HG02943 (cell line): ENCODE results near the gene SAMD11.

Experiments used
- ATAC-seq: cut with Tn5 transposase; IDR thresholded peaks from one replicate; pipeline ENCODE4 v1.9.1; 2021; ENCODE audit warnings: mild to moderate bottlenecking, low read depth, moderate library complexity; ENCODE audit not compliant: unreplicated experiment

Gene SAMD11

DNA sequence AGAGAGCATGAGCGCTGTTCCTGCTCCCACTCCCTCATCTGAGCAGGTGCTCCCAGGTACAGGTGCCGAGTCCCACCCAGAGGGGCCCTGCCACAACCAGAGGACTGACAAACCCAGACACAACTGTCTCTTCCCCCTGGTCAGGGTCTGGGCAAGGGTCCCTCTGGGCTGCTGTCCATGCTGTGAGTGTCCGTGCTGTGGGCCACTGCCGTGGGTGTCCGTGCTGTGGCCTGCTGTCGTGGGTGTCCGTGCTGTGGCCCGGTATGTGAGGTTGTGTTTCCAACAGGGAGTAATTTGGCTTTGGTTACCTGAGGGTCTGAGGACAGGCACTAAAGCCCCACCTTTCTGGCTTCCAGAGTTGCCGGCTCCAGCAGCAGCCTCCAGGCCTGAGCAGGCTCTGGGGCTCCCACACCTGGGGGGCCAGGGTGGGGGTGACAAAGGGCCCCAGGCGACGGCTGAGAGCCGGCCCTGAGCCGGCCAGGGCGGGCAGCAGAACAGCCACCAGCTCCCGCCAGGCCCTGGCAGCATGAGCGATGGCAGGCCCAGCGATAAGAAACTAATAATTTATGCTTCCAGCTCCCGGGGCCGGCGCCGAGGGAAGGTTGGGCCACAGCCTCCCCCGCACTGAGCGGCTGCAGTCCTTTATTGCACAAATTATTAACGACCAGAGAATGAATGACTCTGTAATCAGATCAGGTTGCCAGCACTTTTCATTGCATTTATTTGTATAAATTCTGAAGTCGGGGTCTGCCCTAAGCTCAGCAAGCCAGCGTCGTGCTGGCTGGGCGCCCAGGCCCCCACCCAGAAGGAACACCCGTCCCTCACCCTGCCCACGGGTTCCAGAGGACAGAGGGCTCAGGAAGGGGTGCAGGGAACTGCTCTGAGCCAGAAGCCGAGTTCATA lies 7.3 kb upstream of the SAMD11 start:
- ATAC-seq: no peak

DNA sequence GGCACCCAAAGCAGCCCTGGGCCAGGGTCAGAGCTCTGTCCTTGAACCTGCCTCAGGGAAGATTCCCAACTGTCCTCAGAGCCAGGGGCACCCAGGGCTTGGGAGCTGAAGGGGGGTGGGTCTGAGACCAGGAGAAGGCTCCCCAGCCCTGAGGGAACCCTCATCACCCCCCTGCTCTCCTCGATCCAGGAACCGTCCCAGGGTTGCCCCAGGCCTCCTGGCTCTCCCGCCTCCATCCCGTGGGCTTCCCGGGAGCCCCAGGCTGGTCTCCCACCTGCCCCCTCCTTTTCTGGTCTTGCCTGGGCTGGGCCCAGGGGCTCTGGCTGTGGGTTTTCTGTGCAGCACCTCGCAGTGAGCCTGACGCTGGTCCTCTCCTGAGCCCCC lies 6.7 kb upstream of the SAMD11 start:
- no peak for ATAC-seq

DNA sequence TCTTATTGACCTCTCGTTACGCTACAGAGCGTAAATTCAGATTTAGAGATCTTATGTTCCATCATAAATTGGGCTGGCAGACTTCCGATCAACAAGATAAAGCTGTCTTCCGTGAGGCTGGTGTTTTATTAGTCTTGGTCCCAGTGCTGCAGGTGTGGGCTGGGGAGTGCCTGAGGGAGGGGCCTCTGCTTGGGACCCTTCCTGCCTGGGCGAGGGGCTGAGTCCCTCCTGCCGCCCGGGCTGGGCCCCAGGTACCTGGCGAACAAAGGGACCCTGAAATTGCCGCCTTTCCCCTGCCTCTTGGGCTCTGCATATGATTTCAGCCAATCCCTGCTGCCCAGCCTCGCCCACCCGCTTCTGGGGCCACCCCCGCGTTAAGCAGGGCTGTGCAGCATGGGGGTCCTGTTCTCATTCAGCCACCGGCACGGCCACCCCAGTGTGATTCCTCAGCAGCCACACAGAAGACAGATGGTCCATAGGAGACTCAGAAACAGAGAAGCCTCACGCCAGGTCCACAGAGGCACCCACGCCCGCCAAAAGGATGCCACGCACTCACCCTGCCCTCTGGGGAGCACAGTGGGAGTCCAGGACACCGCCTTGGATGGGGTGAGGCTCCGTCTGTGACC lies 6.1 kb upstream of the SAMD11 start:
- ATAC-seq: no peak

DNA sequence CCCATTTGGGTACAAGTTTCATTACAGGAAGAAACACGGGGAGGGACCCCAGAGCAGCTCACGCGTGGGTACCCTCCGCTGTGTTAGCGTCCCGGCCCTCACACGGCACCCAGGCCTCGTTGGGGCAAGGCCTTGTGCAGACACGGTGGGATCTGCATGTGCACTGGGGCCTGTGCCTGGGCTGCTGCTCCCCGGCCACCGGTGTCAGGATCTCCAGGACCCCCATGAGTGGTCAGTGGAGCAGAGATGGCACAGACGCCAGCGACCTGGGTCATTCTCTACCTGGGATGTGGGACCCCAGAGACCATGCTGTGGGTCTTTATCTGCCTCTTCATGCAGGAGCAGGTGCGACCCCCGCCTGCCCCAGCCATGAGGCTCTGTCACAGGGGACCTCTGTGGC lies 5.4 kb upstream of the SAMD11 start:
- no peak for ATAC-seq

DNA sequence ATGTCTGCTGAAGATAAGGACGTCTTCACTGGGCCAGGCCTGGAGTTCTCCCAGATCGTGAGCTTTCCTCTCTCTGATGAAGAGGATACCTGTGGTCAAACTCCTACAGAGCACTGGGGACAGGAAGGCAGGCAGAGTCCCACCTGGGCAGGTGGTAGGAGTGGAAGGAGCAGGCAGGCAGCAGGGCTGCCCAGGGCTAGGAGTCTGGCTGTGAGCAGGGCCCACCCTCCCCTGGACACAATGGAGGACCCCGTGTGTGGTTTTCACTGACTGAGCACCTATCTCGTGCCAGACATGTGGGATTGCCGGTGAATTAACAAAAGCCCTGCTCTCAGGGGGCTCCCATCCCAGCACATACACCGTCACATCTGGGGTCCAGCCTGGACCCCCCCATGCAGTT lies 4.9 kb upstream of the SAMD11 start:
- ATAC-seq: no peak

DNA sequence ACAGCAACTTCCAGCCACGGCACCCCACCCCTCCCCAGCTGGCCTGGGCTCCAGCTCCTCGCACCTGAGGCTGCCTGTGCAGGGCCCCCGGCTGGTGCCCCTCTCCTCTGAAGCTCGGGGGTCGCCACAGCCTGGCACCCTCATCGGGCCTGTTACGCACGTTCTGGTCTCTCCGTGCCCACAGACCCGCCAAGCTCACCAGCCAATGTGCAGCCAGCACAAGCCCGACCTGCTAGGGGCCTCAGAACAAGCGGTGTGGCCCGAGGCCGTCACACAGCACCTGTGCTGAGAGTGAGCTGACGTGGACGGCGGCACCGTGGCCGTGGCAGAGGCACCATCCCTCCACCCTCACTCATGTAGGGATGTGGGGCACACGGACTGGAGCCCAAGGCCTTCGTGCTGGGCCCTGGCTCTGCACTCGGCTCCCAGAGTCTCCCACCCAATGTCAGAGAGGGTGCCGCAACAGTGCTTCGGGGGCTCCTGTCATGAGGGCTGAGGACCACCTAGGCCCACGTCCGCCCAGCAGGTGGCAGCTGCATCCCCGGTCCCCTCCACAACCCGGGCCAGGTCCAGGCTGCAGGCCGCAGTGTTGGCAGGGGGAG lies 4.4 kb upstream of the SAMD11 start:
- no peak for ATAC-seq

DNA sequence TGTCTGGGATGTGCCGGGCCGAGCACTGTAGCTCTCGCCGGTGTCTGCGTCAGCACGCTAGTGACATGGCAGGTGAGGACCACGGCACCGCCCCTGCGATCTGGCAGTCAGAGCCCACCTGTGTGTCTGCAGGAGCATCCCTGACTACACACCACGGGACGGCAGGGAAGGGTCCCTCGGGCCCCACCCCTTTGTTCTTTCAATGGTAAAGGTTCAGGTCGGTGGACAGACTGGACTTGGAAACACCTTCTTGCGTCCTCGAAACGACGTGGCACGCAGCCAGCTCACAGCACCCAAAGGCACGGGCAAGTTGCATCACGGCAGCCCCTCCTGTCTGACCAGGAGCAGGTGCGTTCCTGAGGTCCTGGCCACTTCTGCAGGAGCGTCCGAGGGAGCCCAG lies 3.7 kb upstream of the SAMD11 start:
- no peak for ATAC-seq

DNA sequence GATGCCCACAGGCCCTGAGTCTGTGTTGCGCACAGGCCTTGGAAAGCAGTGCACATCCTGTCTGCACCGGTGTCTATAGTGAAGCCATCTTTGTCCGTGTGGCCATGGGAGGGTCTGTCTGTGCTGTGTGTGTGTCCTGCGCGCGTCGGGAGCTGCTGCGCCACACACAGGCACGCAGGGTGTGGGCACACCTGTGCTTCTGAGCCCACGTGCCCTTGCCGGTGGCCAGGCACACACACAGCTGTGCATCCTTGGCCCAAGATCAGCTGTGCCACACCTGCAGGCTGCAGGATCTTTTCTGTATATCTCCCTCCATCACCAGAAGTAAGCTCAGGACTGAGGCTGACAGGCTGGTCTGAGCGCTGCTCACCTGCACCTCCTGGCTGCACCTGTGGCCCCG lies 3.2 kb upstream of the SAMD11 start:
- no peak for ATAC-seq

DNA sequence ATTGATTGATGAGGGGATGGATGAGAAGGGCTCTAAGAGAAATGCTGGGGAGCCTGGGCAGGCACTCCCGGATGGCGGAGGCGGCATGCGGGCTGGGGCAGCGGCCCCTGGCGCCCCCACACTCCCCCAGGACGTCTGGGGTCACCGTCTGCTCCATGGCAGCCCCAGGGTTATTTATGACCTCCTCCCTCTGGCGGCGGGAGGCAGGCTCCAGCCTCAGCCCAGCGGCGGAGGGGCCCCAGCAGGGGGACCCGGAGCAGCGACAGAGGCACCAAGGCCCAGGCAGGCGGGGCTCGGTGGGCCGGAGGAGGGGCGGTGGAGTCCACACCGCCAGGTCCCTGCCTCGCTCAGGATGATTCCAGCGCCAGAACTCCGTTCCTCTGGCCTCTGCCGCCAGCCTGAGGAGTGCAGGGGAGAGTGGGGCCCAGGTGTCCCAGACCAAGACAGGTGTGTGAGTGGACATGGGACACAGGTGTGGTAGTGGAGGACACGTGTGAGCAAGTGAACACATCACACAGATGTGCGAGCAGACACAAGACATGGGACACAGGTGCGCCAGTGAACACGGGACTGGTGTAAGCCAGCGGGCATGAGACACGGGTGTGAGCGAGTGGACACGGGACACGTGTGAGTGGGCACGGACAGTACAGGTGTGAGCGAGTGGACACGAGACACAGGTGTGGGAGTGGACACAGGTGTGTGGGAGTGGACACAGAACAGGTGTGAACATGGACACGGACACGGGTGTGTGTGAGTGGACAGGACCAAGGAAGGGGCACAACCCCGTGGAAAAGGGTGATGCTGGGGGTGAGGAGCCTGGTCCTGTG lies 2.5 kb upstream of the SAMD11 start:
- no peak for ATAC-seq

DNA sequence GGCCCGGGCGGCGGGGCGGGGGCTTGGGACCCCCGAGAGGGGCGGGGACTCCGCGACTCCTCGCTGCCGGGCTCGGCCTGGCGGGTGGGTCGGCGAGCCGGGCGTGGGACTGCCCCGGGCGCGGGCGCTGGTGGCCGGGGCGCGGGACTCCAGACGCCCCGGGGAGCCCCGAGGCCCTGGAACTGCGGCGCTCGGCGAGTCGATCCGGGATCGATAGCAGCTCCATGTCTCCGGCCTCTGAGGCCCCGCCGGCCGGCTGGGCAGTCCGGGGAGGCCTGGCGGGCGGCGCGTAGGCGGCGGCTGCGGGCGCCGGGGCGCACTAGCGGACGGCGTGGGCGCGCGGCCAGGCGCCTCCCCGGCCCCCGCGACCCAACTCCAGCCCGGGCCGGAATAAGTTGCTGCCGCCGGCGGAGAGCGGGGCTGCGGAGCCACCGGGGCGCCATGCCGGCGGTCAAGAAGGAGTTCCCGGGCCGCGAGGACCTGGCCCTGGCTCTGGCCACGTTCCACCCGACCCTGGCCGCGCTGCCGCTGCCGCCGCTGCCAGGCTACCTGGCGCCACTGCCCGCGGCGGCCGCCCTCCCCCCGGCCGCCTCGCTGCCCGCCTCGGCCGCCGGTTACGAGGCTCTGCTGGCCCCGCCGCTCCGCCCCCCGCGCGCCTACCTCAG lies 400 bp downstream of the SAMD11 start:
- no peak for ATAC-seq

DNA sequence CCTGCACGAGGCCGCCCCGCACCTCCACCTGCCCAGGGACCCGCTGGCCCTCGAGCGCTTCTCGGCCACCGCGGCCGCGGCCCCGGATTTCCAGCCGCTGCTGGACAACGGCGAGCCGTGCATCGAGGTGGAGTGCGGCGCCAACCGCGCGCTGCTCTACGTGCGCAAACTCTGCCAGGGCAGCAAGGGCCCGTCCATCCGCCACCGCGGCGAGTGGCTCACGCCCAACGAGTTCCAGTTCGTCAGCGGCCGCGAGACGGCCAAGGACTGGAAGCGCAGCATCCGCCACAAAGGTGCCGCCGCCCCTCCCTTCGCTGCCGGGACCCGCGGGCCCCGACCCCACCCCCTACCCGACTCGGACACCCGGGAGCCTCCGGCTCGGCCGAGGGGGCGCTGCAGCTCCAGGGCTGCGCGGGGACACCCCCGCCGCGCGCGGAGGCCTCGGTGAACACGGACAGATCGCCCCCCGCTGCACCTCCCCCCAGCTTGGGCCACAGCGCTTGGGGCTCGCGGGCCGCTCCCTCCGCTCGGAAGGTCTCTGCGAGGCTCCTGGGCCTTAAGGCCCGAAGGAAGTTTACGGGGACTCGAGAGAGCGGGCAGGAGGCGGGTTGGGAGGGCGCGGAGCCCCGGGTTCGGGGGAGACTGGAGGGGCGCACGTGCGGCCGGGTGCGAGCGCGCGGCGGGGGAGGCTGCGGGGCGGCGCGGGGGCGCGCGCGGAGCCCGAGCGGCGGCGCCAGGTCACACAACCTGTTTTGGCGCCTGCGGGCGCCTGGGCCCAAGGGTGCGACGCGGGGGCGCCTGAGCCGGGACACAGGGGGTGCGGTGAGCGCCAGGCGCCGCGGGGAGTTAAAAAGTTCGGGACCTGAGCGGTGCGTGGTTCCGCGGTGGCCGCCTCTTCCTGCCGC lies 1.2 kb downstream of the SAMD11 start:
- no peak for ATAC-seq

DNA sequence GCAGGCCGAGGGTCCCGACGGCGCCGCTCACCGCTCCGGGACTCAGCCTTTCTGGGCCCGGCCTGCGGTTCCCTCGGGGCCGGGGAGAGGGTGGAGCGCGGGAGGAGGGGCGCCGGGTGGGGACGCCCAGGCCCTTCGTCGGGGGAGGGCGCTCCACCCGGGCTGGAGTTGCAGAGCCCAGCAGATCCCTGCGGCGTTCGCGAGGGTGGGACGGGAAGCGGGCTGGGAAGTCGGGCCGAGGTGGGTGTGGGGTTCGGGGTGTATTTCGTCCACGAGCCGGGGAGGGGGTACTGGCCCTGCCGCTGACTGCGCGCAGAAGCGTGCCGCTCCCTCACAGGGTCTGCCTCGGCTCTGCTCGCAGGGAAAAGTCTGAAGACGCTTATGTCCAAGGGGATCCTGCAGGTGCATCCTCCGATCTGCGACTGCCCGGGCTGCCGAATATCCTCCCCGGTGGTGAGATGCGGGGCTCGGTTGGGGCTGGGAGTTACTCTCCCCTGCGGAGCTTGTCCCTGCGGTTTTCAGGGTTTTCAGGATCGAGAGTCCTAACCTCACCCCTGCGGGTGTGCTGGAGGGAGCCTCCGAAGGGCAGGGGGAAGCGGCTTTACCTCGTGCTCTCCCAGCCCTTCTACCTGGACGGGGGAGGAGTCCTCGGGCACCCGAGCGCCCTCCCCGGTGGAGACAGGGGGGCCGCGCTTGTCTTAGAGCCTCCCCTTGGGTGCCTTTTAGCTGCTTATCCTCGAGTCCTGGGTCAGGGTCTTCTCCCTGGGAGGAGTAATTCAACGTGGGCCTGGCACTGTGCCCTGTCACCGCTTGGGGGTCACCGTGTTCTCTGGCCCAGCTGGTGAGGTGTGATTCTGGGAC lies 2.1 kb downstream of the SAMD11 start:
- no peak for ATAC-seq

DNA sequence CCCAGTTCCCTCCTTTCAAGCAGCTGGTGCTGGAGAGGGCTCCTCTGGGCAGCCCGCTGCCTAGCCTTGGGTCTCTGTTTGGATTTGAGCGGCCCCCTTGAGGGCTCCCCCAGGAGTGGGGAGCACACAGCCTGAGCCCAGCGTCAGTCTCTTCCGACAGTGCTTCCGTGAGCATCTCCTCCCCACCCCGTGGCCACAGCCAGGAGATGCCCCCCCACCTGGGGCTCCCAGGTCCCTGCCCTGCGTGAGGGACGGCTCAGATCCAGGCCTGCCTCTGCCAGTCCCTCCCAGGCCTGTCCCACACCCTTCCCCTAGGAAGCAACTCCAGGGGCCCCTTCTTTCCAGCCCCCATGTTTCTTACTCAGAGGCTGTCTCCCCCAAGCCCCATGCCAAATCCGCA lies 3.5 kb downstream of the SAMD11 start:
- ATAC-seq: no peak

DNA sequence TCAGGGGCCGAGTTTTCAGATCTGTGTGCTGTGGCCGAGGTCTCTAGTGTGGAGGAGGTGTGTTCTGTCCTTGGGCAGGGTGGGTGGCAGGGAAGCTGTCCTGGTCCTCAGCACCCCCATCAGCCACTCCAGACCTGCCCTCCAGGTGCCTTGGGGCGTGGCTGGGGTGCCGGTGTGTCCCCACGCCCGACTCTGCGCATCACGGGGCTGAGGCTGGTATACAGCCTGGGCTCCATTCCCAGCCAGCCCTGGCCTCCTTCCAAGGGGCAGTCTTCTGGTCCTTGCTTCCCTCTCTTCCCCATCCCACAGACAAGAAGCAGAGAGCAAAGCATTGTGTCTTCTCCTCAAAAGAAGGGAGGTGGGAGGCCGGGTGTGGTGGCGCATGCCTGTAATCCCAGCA lies 4.0 kb downstream of the SAMD11 start:
- no peak for ATAC-seq

DNA sequence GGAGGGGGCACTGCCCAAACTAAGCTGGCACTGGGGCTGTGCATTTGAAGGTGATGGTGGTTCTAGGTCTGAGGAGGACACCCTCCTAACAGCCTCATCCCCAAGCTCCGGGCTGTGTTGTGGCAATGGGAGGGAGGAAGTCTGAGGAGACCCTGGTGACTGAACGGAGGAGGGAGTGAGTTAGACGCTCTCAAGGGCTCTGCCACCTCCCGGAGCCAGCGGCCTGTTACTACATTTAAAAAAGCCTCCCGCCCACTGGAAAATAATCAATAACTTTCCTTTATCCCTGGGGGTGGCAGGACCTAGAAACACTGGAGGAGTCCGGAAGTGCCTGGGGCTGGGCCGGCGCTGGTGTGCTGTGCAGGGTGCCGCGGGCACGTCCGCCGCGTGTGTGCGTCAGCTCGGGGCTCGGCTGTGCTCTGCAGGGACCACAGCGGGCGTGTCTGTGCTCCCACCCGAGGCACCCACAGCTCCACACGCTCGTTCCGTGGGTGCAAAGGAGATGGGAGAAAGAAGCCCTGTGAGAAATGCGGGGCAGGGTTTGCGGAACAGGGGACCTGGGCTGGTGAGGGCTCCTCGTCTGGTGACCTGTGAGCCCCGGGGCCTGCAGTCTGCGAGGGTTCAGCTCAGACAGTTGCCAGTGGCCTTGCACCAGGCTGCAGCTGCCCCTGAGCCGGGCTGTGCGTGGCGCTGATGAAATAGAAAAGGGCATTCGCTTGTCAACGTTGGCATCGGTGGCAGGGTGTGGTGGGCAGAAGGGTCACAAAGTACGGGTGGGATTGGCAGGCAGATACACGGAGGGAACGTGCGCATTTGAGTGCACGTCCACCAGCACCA lies 5.3 kb downstream of the SAMD11 start:
- ATAC-seq: no peak

DNA sequence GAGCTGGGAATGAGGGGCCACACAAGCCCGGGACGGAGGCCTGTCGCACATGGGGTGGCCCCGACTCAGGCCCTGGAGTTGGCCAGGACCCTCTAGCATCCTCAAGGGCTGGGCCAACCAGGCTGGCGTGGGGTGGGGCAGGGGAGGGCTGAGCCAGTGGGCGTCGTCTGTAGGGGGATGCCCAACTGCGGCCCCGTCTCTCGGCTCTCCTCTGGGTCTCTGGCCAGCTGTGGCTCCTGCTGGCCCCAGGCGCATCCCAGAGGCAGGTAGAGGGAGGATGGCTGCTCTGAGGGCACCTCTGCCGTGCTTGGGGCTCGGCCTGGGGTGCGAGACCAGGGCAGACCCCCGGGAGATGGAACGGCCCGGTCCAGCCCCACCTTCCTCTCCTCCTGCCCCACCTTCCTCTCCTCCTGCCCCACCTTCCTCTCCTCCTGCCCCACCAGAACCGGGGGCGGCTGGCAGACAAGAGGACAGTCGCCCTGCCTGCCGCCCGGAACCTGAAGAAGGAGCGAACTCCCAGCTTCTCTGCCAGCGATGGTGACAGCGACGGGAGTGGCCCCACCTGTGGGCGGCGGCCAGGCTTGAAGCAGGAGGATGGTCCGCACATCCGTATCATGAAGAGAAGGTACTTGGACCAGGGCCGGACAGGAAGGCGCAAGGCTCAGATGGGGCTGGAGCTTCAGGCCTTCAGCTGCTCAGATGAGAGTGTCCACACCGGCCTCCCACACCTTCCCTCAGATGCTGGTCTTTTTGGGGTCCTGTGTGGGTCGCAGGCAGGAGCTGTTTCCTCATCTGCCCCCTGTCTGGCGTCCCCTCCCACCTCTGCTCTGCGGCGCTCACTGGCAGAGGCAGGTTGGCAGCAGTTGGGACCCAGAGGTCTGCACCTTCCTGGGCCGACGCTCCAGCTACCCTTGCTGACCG lies 6.2 kb downstream of the SAMD11 start:
- ATAC-seq: no peak
